Hematopoietic multipotent progenitor cell treated with erythropoietin and hydrocortisone succinate and interleukin-3 and kit ligand, for 15 days (in vitro differentiated cells): ENCODE data around the gene MAP3K7.

Experiments
- DNase-seq: peaks from one replicate; pipeline ENCODE4 v3.0.0-alpha.2; 2015; ENCODE audit warnings: low spot score

The MAP3K7 gene

DNA sequence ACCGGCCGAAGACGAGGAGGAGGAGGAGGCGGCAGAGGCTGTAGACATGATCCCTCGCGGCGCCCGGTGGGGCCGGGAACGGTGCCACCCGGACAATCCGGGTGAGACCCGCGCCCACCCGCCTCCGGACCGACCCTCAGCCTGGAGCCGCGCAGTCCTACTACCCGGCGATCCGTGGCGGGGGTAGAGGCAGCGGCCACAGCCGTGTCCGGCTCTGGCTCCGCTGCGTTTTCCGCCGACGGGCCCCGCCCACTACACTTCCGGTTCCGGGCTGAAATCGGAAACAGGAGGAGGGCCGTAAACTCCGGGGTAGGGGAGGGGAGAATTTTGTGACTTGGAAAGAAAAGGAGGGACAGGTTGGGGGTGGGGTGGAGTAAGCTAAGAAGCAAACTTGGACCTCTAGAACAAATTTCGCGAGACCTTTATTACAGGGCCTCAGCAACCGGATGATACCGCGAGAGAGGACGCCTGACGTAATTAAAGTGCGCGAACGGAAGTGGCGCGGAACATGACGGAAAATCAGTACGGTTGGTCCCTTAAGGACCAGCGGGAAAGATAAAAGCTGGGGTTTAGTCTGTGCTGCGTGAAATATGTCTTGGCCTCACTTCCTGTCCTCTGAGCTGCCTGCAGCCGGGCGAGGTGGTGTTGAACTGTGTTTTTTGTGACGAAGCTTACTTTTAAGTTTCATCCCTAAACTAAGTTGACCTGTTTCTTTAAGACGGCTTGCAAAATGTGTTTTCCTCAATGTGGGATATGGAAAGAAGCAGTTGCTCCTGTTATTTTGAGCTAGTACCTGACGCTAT lies at the start of gene MAP3K7:
TSS of gene MAP3K7 (minus strand) at position 237 of the 803 bp plus-strand sequence. CDS start at position 48, 189 bp downstream.
- peak; percentile 95 for DNase-seq

DNA sequence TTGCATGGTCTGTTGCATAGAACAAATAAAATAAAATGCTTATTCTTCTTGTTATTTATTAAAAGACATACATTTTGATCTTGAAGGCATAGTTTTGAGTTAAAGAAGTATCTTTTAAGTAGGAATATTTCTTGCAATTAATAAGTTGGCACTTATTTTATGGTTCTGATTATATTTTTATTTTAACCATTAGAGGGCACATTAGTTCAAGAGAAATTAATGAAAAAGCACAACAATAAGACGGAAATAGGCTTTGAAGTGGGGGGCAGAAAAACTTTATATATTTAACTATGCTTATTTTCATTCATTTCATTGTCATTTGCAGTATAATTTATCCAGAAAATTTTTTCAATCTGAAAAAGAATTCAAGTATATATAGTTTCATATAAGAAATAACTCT lies 44.2 kb upstream of the MAP3K7 start:
- no peak for DNase-seq

DNA sequence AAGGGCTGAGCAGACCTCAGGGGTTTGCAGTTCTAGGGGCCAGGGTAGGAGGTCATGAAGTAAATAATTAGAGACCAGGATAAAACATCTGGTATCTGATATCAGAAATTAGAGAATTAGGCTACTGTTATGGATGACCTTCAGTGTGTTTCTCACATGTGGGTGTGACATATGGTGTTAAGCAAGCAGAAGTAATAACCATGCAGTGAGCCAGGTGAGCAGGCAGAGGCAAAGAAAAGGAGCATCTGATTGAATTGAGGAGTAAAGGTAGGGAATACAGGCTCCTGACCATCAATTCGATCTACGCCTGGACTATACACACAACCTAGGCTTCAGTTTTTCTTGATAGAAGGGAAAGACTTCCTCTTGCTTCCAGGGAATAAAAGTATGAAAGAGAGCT lies 34.7 kb upstream of the MAP3K7 start:
- no peak for DNase-seq

DNA sequence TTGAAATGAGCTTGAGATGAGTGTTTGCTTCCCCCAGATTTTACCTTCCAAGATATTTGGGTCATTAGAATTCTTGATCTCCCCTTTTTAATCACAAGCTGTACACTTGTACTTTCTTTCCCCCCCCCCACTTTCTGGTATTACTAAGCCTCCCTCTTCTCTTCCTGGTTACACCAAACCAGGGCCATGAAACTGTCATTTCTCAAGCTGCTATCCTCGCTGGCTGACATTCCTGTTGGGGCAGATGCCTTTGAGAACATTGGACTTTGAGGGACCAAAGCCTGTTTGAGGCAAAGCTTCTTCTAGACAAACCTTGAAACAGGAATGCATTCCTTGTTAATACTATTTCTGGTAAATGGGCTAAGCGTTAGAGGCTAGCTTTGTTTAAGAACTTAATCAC lies 32.3 kb upstream of the MAP3K7 start:
- DNase-seq, result no peak

DNA sequence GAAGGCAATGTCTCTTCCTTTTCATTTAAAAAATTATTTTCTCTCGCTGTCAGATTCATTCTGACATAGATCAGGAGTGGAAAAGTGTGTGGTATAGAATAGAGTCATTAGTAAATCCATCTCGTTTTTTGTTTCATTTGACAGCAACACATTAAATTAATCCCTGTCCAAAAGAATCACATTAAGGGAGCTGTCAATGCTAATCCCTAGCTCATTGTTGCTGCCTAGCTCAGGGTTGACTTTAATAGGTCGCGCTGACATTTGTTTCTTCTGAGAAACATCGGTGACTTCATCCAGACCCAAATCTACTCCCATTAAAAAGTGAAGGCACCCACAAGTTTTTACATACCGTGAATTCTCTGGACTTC lies 25.4 kb upstream of the MAP3K7 start:
- DNase-seq, result no peak

DNA sequence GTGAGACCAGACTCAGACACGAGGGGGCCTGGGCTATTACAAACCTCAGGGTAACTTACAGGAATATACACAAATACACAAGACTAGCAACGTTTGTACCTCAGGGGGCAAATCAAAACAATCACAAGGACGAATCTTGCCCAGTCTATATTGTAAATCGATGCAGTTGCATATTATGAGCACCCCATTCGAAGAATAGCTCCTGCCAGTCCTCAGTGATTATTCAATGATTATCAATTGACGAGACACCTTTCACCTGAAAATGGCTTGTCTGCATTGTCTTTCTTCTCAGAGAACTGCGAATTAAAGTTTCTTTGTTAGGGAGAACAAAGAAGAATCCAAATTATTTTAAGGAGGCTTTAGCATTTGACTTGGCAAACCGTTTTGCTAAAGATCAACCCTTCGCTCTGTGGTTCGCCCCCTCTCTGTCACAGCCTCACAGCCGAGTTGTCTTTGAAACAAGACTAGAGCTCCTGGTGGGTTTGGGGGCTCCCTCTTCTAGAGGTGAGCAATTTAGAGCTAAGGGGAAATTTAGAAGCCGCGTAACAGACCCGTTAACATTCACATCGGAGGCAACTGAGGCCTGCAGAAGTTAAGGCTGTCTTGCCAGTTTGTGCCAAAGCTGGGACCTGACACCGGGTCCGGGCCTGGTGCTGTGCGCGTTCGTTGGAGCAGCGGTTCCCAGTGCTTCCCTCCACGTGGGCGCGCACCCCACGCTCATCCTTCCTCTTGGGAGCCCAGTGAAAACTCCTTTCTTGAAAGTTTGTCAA lies 24.9 kb upstream of the MAP3K7 start:
- no peak for DNase-seq

DNA sequence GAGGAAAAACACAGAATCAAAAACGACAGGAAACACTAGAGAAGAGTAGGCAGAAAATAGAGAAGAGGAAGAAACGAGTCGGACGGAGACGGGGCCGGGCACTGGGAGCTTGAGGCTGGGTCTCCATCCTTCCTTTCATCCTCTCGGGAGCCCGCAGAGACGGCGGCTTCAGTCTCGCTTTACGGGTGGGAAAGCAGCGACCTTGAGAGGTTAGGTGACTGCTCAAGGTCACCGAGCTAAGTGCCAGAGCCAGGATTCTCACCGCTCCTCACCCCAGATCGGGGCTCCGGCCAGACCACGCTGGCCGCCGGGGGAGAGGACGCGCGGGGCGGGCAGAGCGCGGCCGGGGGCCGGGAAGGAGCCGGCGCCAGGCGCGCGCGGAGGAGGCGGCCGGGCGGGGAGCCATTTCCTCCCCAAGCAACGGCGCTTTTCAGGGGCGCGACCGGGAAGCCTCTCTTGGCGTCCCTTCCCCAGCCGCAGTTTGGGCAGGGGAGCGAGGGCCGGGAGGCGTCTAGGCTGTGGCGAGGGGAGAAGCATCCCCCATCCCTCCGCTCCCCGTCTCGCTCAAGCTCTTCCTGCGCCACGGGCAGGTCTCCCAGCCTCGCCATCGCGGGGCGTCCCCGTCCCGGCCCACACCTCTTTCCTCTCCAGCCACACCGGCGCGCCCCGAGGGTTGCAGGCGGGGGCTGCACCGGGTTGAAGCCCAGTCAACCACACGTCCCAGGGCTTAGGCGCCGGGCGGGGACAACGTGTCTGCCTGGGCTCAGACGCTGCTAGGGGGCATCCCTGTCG lies 24.1 kb upstream of the MAP3K7 start:
- DNase-seq, result no peak

DNA sequence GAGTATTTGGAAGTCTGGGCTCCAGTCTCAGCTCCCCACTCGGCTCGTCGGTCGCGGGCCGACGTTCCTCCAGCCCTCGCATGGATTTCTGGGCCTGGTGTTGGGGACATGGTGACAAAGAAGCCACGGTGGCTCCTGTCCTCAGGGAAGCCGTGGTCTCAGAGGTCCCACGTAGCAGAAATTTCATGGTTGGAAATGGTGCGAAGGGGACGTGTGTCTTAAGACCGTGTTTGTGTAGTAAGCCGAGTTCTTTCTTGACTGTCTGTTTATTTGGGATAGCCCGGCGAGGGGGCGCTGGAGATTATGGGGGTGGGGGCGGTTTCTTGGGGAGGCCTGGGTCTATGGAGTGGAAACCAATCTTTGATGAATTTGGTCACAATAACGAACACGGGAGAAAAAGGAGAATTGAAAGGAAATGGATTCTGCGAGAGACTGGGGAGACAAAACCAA lies 23.5 kb upstream of the MAP3K7 start:
- no peak for DNase-seq

DNA sequence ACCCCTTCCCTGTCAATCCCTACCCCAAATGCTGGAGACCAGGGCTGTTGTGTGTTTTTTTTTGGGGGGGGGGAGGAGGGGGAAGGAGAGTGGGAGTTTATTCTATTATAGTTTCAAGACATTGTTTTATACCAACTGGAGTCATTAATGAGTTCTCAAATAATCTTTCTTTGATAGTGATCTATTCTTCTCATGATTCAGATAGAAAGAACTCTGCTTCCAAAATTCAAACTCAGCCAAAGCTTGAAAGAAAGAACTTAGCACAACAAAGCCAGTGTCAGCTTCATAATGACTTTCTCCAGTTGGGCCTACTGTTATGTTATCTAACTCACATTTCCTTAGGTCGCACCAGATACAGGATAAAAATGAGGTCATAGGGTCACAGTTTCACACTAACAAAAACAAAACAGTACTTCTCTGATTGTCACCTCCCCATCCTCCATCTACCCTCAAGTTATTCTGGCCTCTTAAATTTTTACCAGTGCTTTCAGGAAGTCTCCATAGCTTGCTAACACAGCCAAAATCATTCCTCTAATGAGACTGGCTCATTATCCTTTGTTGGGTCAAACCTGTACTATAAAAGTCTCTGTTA lies 19.0 kb upstream of the MAP3K7 start:
- no peak for DNase-seq

DNA sequence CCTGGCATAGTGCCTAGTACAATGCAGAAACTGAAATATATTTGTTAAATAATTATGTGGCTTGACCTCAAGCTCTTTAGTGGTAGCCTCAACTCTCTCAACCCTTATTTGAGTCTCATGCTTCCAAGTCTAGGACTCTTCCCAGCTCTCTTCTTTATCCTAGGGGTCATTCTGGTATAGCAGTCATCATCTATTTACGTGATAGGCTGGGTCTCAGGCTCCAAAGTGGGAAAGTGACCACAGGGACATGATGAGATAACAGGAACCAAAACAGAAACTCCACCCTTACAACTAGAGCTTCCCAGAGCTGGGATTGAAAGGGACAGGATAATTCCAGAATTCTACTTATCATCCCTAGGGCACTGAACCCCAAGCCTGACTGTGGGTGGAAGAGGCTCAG lies 17.7 kb upstream of the MAP3K7 start:
- no peak for DNase-seq

DNA sequence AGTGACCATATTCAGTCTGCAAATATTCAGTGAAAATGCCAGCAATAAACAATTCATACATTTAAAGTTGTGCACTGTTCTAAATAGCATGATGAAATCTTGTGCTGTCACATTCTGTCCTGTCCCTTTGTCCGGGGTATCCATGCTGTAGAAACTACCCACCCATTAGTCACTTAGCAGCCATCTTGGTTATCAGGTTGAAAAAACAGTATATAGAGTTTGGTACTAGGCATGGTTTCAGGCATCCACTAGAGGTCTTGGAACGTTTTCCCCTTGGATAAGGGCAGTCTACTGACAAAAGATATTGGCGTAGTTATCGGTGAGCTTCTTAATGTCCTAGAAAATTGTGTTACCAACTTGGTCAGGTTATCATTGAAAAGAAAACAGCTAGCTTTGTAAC lies 12.3 kb upstream of the MAP3K7 start:
- DNase-seq, result no peak

DNA sequence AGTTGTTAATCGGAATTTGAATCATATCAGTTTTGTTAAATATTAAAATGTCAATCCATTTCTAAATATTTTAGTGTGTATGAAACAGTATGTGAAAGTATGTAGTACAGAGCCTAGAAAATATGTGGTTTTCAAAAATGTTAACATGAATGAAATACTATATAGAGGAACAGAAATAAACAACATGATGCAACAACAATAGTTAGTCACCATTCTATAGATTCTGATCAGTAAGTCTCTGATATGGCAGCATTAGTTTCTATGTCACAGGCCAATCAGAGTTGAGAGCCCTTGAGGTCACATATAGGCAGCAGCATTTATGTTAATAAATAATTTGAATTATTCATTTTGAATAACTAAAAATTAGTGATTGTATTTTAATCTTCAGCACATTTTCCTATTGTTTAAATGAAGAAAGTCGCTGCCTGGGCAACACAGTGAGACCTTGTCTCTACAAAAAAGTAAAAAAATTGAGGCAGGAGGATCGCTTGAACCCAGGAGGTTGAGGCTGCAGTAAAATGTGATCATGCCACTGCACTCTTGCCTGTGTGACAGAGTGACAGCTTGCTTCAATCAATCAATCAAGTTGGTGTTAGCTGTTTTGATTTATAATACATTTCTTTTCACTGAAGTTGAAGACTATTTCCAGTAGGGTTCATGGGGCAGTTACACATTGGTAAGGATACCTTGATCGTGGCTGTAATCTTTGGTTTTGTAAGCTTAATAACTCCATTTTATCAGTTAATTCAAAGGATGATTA lies 11.5 kb upstream of the MAP3K7 start:
- no peak for DNase-seq

DNA sequence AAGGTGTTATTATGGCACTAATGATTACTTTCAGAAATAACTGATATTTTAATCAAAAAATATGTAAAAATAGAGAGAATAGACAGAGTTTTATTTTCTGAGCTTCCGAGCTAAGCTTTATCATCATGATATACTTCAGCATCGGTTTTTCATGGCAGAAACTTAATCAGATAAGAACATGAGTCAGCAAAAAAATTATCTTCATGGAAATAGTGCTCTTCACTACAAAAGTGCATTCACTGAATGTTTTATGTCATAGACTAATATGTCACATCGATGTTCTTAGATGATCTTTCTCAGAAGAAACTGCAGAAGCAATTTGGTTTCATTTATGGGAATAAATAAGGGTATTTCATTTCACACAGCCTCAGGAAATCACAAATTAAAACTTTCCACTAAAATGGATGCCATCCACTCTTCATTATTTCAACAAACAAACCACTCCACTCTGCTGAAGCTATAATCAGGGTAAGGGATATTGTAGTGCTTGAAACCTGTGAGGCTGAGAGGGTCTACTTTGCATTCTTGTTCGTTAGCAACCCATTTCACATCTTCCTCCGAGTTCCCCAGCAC lies 10.2 kb upstream of the MAP3K7 start:
- DNase-seq, result no peak

DNA sequence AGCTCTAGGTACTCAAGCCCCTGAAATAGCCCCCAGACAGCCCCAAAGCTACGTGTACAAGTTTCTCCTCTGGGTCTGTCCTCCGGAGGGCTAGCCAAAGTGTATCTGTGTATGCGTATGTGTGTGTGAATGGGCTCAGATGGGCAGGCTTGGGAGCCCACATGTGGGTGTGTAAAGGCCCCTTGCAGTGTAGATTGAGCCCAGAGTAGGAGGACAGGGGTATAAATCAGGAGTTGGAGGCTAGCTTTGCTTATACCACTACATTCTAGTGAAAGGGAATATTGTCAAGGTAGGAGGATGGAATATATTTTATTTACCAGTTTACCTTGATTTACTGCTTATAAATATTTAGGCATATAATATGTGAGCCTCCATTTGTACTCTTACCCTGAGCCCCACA lies 9.0 kb upstream of the MAP3K7 start:
- no peak for DNase-seq

DNA sequence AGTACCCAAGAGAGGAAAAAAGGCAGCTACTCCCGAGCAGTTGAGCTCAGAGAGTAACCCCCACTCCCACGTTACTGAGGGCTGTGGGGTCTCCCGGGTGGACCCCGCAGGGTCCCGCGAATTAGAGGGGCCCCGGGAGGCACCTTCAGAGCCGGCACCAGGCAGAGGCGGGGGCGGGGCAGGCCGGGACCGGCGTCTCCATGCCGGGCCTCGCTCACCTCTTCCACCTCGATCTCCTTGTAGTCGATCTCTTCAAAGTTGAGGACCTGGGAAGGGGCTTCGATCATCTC lies 381 bp downstream of the MAP3K7 start:
- peak; percentile 4 for DNase-seq

DNA sequence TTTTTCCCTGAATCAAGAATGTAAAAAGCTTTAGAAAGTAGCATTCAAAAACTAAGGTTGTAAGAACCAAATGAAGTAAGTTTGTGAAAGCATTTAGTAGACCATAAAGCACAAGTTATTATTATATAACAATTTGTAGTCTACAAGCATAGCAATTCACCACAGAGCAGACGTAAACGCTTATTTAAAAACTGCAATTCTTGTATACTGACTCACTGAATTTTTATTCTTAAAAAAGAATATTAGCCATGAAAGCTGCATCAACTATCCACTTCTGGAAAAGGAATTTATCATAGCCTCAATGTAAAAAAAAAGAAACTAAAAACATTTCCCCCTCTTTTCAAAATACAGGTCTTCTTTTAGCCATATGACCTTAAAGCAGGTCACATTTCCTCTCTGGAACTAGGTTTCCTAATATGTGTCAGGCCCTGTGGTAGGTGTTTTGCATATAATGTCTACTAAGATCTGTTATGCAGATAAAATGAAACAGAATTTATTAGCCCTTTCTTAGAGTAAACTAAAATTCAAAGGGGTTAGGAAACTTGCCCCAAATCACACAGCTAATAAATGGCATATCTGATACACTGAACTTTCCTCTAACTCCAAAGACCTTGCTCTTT lies 2.1 kb downstream of the MAP3K7 start:
- no peak for DNase-seq

DNA sequence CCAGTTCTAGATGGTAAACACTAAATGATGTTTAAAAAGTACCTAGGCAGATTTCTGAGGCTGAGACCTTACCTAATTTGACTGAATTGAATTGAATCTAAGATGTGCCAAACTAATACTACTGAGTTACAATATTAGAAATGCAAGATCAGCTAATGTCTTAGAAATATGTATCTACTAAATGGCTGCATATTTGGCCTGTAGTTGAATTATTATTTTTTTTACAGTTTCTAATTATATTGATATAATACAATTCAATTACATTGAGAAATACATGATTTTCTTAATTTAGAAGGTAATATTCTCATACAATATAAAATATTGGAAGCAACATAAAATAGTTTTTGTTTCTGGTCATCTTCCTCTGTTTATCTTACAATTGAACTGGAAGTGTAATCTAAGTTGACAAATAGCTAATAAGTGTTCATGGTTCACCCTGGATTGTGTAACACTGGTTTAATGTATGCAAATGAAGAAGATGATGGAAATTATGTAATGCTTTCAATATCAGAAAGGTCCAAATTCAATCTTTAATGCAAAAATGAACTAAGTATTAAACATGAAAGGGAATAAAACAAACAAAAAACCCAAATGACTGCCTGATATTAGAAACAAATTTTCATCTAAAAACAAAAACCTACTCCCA lies 2.9 kb downstream of the MAP3K7 start:
- DNase-seq, result no peak

DNA sequence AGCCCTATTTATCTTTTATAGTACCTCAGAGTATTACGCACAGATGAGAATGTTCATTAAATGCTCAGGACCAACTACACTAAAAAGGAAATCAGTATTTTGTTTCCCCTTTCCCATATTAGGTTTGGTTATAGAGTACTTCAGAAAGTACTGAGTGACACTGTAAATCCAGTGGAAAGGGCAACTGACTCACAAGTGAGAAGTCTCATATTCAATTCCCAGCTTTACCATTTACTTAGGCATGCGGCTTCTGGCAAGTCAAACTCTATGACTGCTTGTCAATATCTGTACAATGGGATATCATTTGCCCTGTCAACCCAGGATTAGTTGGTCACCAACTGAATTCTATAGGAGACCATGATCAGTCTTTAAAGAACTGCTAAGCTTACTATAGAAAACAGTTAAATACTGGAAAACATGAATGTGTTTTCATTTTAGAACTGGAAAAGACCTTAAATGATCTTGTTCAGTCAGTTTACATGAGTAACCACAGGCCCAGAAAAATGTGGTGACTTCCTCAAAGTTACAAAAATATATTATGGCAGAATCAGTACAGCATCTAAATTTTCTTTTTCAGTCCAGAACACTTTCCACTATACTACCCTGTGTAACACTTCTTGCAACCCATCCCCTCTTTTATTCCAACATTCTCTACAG lies 3.6 kb downstream of the MAP3K7 start:
- DNase-seq, result no peak

DNA sequence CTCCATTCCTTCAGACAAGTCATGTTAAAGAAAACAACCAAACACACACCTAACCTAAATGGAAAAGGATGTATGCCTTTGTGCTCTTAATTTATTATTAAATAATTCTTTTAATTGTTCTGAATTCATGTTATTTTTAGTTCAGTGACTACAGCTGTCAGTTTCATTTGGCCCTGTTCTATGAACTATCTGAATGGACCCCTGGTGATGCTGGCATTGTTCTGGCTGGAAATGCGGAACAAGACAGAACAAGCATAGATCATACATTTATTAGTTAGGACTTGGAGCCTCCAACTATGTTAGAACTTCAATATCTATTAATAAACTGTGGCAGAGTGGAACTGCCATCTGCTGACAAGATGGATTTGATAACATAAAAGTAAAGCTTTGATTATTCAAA lies 5.7 kb downstream of the MAP3K7 start:
- no peak for DNase-seq
